ENCODE results near the gene XPR1.

XPR1 gene

GRCh38 chr1:180793451-180793850 lies 161.6 kb downstream of the XPR1 start:
- no peak overlapping the region for H3K4me2 ChIP-seq (ENCODE audit: low read length)
- H3K36me3 ChIP-seq (replicated peaks; ENCODE audit: low read depth, low read length): no peaks in the 10 kb centered on the region
- TF ChIP-seq EZH2phosphoT487 (IDR thresholded peaks at IDR 0.05; ENCODE audit: low read depth): no peak
- TF ChIP-seq, protein P1, sequence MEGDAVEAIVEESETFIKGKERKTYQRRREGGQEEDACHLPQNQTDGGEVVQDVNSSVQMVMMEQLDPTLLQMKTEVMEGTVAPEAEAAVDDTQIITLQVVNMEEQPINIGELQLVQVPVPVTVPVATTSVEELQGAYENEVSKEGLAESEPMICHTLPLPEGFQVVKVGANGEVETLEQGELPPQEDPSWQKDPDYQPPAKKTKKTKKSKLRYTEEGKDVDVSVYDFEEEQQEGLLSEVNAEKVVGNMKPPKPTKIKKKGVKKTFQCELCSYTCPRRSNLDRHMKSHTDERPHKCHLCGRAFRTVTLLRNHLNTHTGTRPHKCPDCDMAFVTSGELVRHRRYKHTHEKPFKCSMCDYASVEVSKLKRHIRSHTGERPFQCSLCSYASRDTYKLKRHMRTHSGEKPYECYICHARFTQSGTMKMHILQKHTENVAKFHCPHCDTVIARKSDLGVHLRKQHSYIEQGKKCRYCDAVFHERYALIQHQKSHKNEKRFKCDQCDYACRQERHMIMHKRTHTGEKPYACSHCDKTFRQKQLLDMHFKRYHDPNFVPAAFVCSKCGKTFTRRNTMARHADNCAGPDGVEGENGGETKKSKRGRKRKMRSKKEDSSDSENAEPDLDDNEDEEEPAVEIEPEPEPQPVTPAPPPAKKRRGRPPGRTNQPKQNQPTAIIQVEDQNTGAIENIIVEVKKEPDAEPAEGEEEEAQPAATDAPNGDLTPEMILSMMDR (IDR thresholded peaks at IDR 0.05; ENCODE audit: low read depth, low read length): no peak

GRCh38 chr1:180796897-180797640 lies 165.2 kb downstream of the XPR1 start:
- Histone ChIP-seq H2AFZ (ENCODE audit: low read depth, low read length) (no peak overlapping the region), H3K4me2 (ENCODE audit: low read length) (no peak overlapping the region), H3K27ac (ENCODE audit: low read length) (no peak overlapping the region), H3K9me3 (ENCODE audit: insufficient read depth, low read length) (no peaks in the 10 kb centered on the region), H3K9ac (ENCODE audit: low read length) (no peak overlapping the region), H3K79me2 (ENCODE audit: low read length) (no peaks in the 10 kb centered on the region), H3K27me3 (ENCODE audit: low read depth, low read length) (no peaks in the 10 kb centered on the region), H3K4me1 (ENCODE audit: low read length) (peaks cover 7% of the 10 kb centered on the region), H4K20me1 (ENCODE audit: insufficient read depth, low read length) (no peaks in the 10 kb centered on the region), H3K4me3 (ENCODE audit: low read length) (no peak overlapping the region), H3K36me3 (replicated peaks; ENCODE audit: low read depth, low read length) (no peaks in the 10 kb centered on the region)
- TF ChIP-seq EZH2phosphoT487 (IDR thresholded peaks at IDR 0.05; ENCODE audit: low read depth): no peak
- TF ChIP-seq, protein P1 (IDR thresholded peaks at IDR 0.05; ENCODE audit: low read depth, low read length): no peak

More at GRCh38 chr1:180793451-180793850, 161.6 kb downstream of the XPR1 start:
- H3K9me3 ChIP-seq (ENCODE audit: insufficient read depth, low read length): no peaks in the 10 kb centered on the region
- no peaks in the 10 kb centered on the region for H4K20me1 ChIP-seq (ENCODE audit: insufficient read depth, low read length)
- no peak overlapping the region for H3K4me3 ChIP-seq (ENCODE audit: low read length)
- no peaks in the 10 kb centered on the region for H3K79me2 ChIP-seq (ENCODE audit: low read length)
- H3K27me3 ChIP-seq (ENCODE audit: low read depth, low read length): no peaks in the 10 kb centered on the region
- H3K9ac ChIP-seq (ENCODE audit: low read length): no peak overlapping the region
- H3K27ac ChIP-seq (ENCODE audit: low read length): no peak overlapping the region
- peaks cover 7% of the 10 kb centered on the region for H3K4me1 ChIP-seq (ENCODE audit: low read length)
- H2AFZ ChIP-seq (ENCODE audit: low read depth, low read length): no peak overlapping the region

GRCh38 chr1:180800945-180801344 lies 169.1 kb downstream of the XPR1 start:
- H3K4me3 ChIP-seq (ENCODE audit: low read length): no peak overlapping the region
- H3K9ac ChIP-seq (ENCODE audit: low read length): no peak overlapping the region
- H3K4me1 ChIP-seq (ENCODE audit: low read length): peaks cover 10% of the 10 kb centered on the region
- H3K27ac ChIP-seq (ENCODE audit: low read length): no peak overlapping the region
- no peak overlapping the region for H3K4me2 ChIP-seq (ENCODE audit: low read length)
- no peaks in the 10 kb centered on the region for H4K20me1 ChIP-seq (ENCODE audit: insufficient read depth, low read length)
- TF ChIP-seq EZH2phosphoT487 (IDR thresholded peaks at IDR 0.05; ENCODE audit: low read depth): no peak
- TF ChIP-seq, protein P1 (IDR thresholded peaks at IDR 0.05; ENCODE audit: low read depth, low read length): no peak
- H3K79me2 ChIP-seq (ENCODE audit: low read length): no peaks in the 10 kb centered on the region
- H3K27me3 ChIP-seq (ENCODE audit: low read depth, low read length): no peaks in the 10 kb centered on the region
- no peaks in the 10 kb centered on the region for H3K36me3 ChIP-seq (replicated peaks; ENCODE audit: low read depth, low read length)
- no peaks in the 10 kb centered on the region for H3K9me3 ChIP-seq (ENCODE audit: insufficient read depth, low read length)
- no peak overlapping the region for H2AFZ ChIP-seq (ENCODE audit: low read depth, low read length)

DNA sequence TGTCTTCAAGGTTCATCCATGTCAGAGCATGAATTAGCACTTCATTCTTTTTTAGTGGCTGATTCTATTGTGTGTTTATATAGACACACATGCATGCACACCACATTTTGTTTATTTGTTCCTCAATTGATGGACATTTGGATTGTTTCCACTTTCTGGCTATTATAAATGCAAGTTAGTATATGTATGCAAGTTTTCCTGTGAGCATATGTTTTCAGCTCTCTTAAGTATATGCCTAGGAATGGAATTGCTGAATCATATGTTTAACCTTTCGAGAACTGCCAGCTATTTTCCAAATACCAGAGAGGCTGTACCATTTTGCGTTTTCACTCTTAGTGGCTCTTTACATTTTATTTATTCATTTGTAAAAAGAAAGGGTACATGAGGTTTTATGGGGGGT lies 171.0 kb downstream of the XPR1 start:
- no peak overlapping the region for H3K9ac ChIP-seq (ENCODE audit: low read length)
- no peaks in the 10 kb centered on the region for H3K27me3 ChIP-seq (ENCODE audit: low read depth, low read length)
- H4K20me1 ChIP-seq (ENCODE audit: insufficient read depth, low read length): no peaks in the 10 kb centered on the region
- H3K4me3 ChIP-seq (ENCODE audit: low read length): no peak overlapping the region
- no peak overlapping the region for H2AFZ ChIP-seq (ENCODE audit: low read depth, low read length)
- TF ChIP-seq, protein P1 (IDR thresholded peaks at IDR 0.05; ENCODE audit: low read depth, low read length): no peak
- no peak for TF ChIP-seq EZH2phosphoT487 (IDR thresholded peaks at IDR 0.05; ENCODE audit: low read depth)
- no peaks in the 10 kb centered on the region for H3K36me3 ChIP-seq (replicated peaks; ENCODE audit: low read depth, low read length)
- H3K4me2 ChIP-seq (ENCODE audit: low read length): no peak overlapping the region
- peaks cover 10% of the 10 kb centered on the region for H3K4me1 ChIP-seq (ENCODE audit: low read length)
- no peaks in the 10 kb centered on the region for H3K79me2 ChIP-seq (ENCODE audit: low read length)
- no peaks in the 10 kb centered on the region for H3K9me3 ChIP-seq (ENCODE audit: insufficient read depth, low read length)
- H3K27ac ChIP-seq (ENCODE audit: low read length): no peak overlapping the region
